ENCODE measurements around the gene TMPRSS6.

DNA sequence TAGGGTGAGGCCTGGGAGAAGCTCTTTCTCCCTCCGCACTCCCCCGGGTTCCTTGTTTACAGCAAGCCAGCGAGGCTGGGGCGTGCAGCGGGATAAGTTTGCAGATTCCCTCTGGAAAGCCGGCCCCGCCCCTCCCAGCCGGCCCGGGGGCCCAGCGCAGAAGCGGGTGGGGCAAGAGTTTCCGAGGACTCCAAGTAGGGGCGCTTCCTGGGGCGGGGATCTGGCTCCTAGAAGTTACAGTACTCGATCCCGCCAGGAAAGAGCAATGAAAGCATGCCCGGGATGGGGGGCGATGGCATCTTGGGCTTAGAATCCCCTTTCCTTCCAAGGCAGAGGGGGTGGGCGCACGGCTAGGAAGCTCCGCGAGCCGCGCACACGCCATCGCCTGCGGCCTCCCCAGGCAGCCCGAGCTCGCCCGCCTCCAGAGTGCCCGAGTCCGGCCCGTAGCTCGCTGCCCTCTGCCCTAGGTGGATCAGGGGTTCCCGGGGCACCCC lies 90.7 kb downstream of the TMPRSS6 start:
- TF ChIP-seq, protein P1, sequence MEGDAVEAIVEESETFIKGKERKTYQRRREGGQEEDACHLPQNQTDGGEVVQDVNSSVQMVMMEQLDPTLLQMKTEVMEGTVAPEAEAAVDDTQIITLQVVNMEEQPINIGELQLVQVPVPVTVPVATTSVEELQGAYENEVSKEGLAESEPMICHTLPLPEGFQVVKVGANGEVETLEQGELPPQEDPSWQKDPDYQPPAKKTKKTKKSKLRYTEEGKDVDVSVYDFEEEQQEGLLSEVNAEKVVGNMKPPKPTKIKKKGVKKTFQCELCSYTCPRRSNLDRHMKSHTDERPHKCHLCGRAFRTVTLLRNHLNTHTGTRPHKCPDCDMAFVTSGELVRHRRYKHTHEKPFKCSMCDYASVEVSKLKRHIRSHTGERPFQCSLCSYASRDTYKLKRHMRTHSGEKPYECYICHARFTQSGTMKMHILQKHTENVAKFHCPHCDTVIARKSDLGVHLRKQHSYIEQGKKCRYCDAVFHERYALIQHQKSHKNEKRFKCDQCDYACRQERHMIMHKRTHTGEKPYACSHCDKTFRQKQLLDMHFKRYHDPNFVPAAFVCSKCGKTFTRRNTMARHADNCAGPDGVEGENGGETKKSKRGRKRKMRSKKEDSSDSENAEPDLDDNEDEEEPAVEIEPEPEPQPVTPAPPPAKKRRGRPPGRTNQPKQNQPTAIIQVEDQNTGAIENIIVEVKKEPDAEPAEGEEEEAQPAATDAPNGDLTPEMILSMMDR (IDR thresholded peaks at IDR 0.05; ENCODE audit: low read depth, low read length, poor library complexity, severe bottlenecking): no peak
- TF ChIP-seq EZH2phosphoT487 (IDR thresholded peaks at IDR 0.05; ENCODE audit: borderline replicate concordance, low read length): no peak

Data from DOHH2 (cell line).